Epithelial cell of proximal tubule (primary cell): ENCODE results near the gene AGPAT4. TPM values are rescaled to one million over a fixed set of nuclear protein-coding genes. Genes with fewer than 3 reads are reported as not detected.

Experiments
- DNase-seq: peaks from one replicate; pipeline ENCODE4 v3.0.0-alpha.2; 2011; ENCODE audit warnings: low read depth
- H3K4me3 ChIP-seq: 2 replicates; pipeline ENCODE4 v1.5.1; 2011; ENCODE audit warnings: low read depth, mild to moderate bottlenecking, low read length
- CTCF ChIP-seq: conservative IDR thresholded peaks from 2 replicates; pipeline ENCODE4 v1.5.1; 2012; ENCODE audit warnings: low read depth, mild to moderate bottlenecking, low read length
- total RNA-seq: library from RNA; depleted of rRNA; stranded (reverse); fragments of >200 nt; gene quantifications from 2 replicates; pipeline ENCODE4 v1.2.3, GENCODE V29; 2015

Gene AGPAT4
- total RNA-seq, 1 donor from 2014 or later: 12.2 TPM

GRCh38 chr6:161200610-161201370 lies 73.1 kb downstream of the AGPAT4 start:
- no peak overlapping the region for H3K4me3 ChIP-seq
- peak; percentile 35 for TF ChIP-seq CTCF
- DNase-seq: no peak

- no peak for TF ChIP-seq CTCF
- DNase-seq: no peak
- H3K4me3 ChIP-seq: no peak overlapping the region
Measured at GRCh38 chr6:161199850-161200249, 74.0 kb downstream of the AGPAT4 start.

GRCh38 chr6:161198783-161199460 lies 74.9 kb downstream of the AGPAT4 start:
- DNase-seq: no peak
- no peak for TF ChIP-seq CTCF

GRCh38 chr6:161198176-161198575 lies 75.7 kb downstream of the AGPAT4 start:
- TF ChIP-seq CTCF: no peak
- no peak for DNase-seq
- no peak overlapping the region for H3K4me3 ChIP-seq

More at GRCh38 chr6:161198783-161199460, 74.9 kb downstream of the AGPAT4 start:
- H3K4me3 ChIP-seq: no peak overlapping the region

GRCh38 chr6:161195386-161195785 lies 78.5 kb downstream of the AGPAT4 start:
- TF ChIP-seq CTCF: peak; percentile 13
- no peak for DNase-seq
- H3K4me3 ChIP-seq: no peak overlapping the region

- no peak for DNase-seq
- TF ChIP-seq CTCF: no peak
- no peak overlapping the region for H3K4me3 ChIP-seq
Measured at GRCh38 chr6:161194374-161194773, 79.5 kb downstream of the AGPAT4 start.
